B cell (primary cell): Measurements from ENCODE around the gene PHF21A. TPM values are rescaled to one million over a fixed set of nuclear protein-coding genes. Genes with fewer than 3 reads are reported as not detected.

ENCODE experiments used
- ATAC-seq: fragments of 200-7000 bp; cut with Tn5 transposase; one replicate; pipeline ENCODE4 v1.10.0; 2021; ENCODE audit warnings: low read depth, mild to moderate bottlenecking, moderate number of reproducible peaks, moderate library complexity
- CTCF ChIA-PET: fragments of 350-600 bp; sonication (Branson Sonifier 250); formaldehyde crosslinking; loops from one replicate; lab custom pipeline; 2021; ENCODE audit warnings: antibody characterized with exemption, inconsistent platforms; lab: Charles Lee
- POLR2A ChIA-PET: fragments of 350-600 bp; sonication (Branson Sonifier 250); formaldehyde crosslinking; loops from one replicate; lab custom pipeline; 2021; ENCODE audit warnings: antibody characterized with exemption; lab: Charles Lee
- DNase-seq: peaks from one replicate; pipeline ENCODE4 v3.0.0; 2013
- H2AFZ ChIP-seq: 2 replicates; pipeline ENCODE4 v1.6.1; 2012; ENCODE audit warnings: mild to moderate bottlenecking, low read depth, low read length; ENCODE audit not compliant: insufficient read depth, poor library complexity, severe bottlenecking
- H3K27ac ChIP-seq, 2 donors: 1 replicate in 1 of 2; 2 replicates in 1 of 2; pipeline ENCODE4 v1.5.1; 2012 to 2013; ENCODE audit warnings: low read length in 2 of 2, mild to moderate bottlenecking in 2 of 2, moderate library complexity in 1 of 2
- H3K27me3 ChIP-seq, 4 experiments: fragments of 200-600 bp in 1 of 4; sonication (generic) in 1 of 4; replicated peaks in 1 of 4; 1 replicate in 2 of 4; 2 replicates in 2 of 4; pipeline versions ENCODE4 v1.6.1 to v1.7.0; 2013 to 2016; ENCODE audit warnings: low read length in 3 of 4, mild to moderate bottlenecking in 2 of 4, mixed read lengths in 1 of 4, moderate library complexity in 1 of 4; ENCODE audit not compliant: insufficient read depth in 4 of 4, control insufficient read depth in 3 of 4; ENCODE audit errors: control extremely low read depth in 1 of 4
- H3K36me3 ChIP-seq, 2 experiments: replicated peaks in 1 of 2; 1 replicate in 1 of 2; 2 replicates in 1 of 2; pipeline versions ENCODE4 v1.6.1 to v1.7.1; 2013; ENCODE audit warnings: low read length in 1 of 2; ENCODE audit not compliant: insufficient read depth in 2 of 2, control insufficient read depth in 1 of 2; ENCODE audit errors: control extremely low read depth in 1 of 2, extremely low read depth in 1 of 2
- H3K4me1 ChIP-seq, 2 donors: fragments of 200-600 bp in 1 of 2; sonication (generic) in 1 of 2; 1 replicate in 1 of 2; 2 replicates in 1 of 2; pipeline versions ENCODE4 v1.5.1 to v1.6.1; 2013 to 2017; ENCODE audit warnings: low read length in 2 of 2; ENCODE audit not compliant: control insufficient read depth in 2 of 2, insufficient read depth in 2 of 2
- H3K4me2 ChIP-seq: replicated peaks from 2 replicates; pipeline ENCODE3; 2012; ENCODE audit warnings: mild to moderate bottlenecking, low read depth, low read length; ENCODE audit not compliant: poor library complexity, severe bottlenecking
- H3K4me3 ChIP-seq, 5 experiments: fragments of 200-600 bp in 1 of 5; sonication (generic) in 1 of 5; 1 replicate in 3 of 5; 2 replicates in 2 of 5; pipeline versions ENCODE4 v1.5.1 to v1.7.0; 2011 to 2016; ENCODE audit warnings: low read length in 4 of 5, mild to moderate bottlenecking in 4 of 5, low read depth in 2 of 5, control low read depth in 1 of 5, moderate library complexity in 1 of 5; ENCODE audit not compliant: insufficient read depth in 1 of 5; ENCODE audit errors: control extremely low read depth in 1 of 5, extremely low read depth in 1 of 5
- H3K79me2 ChIP-seq: fragments of 200-600 bp; sonication (generic); one replicate; pipeline ENCODE4 v1.6.0; 2016; ENCODE audit warnings: low read length; ENCODE audit not compliant: control insufficient read depth, insufficient read depth
- H3K9ac ChIP-seq: fragments of 200-600 bp; sonication (generic); 2 replicates; pipeline ENCODE4 v1.6.1; 2017; ENCODE audit warnings: mild to moderate bottlenecking, low read length, moderate library complexity
- H3K9me3 ChIP-seq, 3 donors: one replicate each; pipeline versions ENCODE4 v1.6.1 to v1.7.1; 2013; ENCODE audit warnings: low read length in 2 of 3; ENCODE audit not compliant: control insufficient read depth in 2 of 3, insufficient read depth in 1 of 3; ENCODE audit errors: control extremely low read depth in 1 of 3
- H4K20me1 ChIP-seq: 2 replicates; pipeline ENCODE4 v1.6.0; 2012; ENCODE audit warnings: mild to moderate bottlenecking, low read length; ENCODE audit not compliant: insufficient read depth, control insufficient read depth, poor library complexity, severe bottlenecking
- H3K27ac Mint-ChIP-seq: one replicate; pipeline ENCODE4 v1.8.0; 2021; ENCODE audit warnings: mixed read lengths
- H3K27me3 Mint-ChIP-seq: one replicate; pipeline ENCODE4 v1.8.0; 2021; ENCODE audit warnings: mixed read lengths
- H3K4me1 Mint-ChIP-seq: one replicate; pipeline ENCODE4 v1.8.0; 2021; ENCODE audit warnings: mixed read lengths
- H3K4me3 Mint-ChIP-seq: one replicate; pipeline ENCODE4 v1.8.0; 2021; ENCODE audit warnings: mixed read lengths
- H3K9me3 Mint-ChIP-seq: one replicate; pipeline ENCODE4 v1.8.0; 2022; ENCODE audit warnings: mixed read lengths; ENCODE audit not compliant: insufficient read depth
- CTCF ChIP-seq: fragments of 200-600 bp; IDR thresholded peaks from one replicate; pipeline ENCODE4 v1.8.0; 2022; ENCODE audit warnings: antibody characterized with exemption, mild to moderate bottlenecking
- EZH2 ChIP-seq: IDR thresholded peaks from 2 replicates; pipeline ENCODE4 v1.6.1; 2012; ENCODE audit warnings: borderline replicate concordance, low read depth, mild to moderate bottlenecking, moderate library complexity, low read length; ENCODE audit not compliant: insufficient read depth, poor library complexity, severe bottlenecking
- WGBS: methylation state at CpG from one replicate; pipeline ENCODE4 v1.1.5; 2013; ENCODE audit warnings: missing lambda C conversion rate; ENCODE audit not compliant: insufficient coverage; 5-methylcytosine and 5-hydroxymethylcytosine counted together
- intact Hi-C: fragments of 100-400 bp; cut with micrococcal nuclease; formaldehyde crosslinking; loops from one replicate; pipeline ENCODE4 v1.10.0; 2022
- polyA plus RNA-seq: library from polyadenylated mRNA; depleted of rRNA; stranded (reverse); fragments of >200 nt; gene quantifications from 2 replicates; pipeline ENCODE4 v1.2.3, GENCODE V29; 2012
- total RNA-seq, 2 donors: library from RNA; stranded (reverse); fragments of 120-200 nt in 1 of 2; gene quantifications; 1 replicate in 1 of 2; 2 replicates in 1 of 2; pipeline versions ENCODE4 v1.2.3 to v1.2.4, GENCODE V29; 2013 to 2022

The PHF21A gene
- total and polyA plus RNA-seq, 2 donors (not counting 1 experiment from before 2014, with no cell fraction given) = 41.9 to 103 TPM

- Histone ChIP-seq H3K4me1 (peaks cover 4% of the 10 kb centered on the region in 2 donors), H3K27me3 (no peaks in the 10 kb centered on the region), H3K9me3 (no peaks in the 10 kb centered on the region), H2AFZ (no peak overlapping the region), H3K79me2 (no peaks in the 10 kb centered on the region), H3K27ac (no peak overlapping the region), H3K36me3 (no peaks in the 10 kb centered on the region), H4K20me1 (no peaks in the 10 kb centered on the region), H3K9ac (no peak overlapping the region), H3K4me2 (no peak overlapping the region), H3K4me3 (no peak overlapping the region)
- ChIA-PET POLR2A (no interaction called here), CTCF (interaction anchor here (0.7 kb wide), 1 partner anchor 13 kb away, joined by 4 read pairs; no protein-coding TSS in a partner anchor)
- ATAC-seq = no peak
- Mint-ChIP-seq H3K27me3 (no peaks in the 10 kb centered on the region), H3K27ac (no peak overlapping the region), H3K4me3 (no peak overlapping the region), H3K4me1 (peaks cover 4% of the 10 kb centered on the region), H3K9me3 (no peaks in the 10 kb centered on the region)
- 82% methylated on average over 1 of the region's 2 CpGs for WGBS
- no peak for TF ChIP-seq CTCF
- no peak for TF ChIP-seq EZH2
- DNase-seq = no peak
- intact Hi-C loops = no loop called here
Observed at GRCh38 chr11:46129133-46129532, 7.9 kb upstream of the PHF21A start.

- H3K4me2 ChIP-seq = no peak overlapping the region
- H3K9me3 ChIP-seq = no peaks in the 10 kb centered on the region
- Mint-ChIP-seq H3K4me1 (peaks cover 7% of the 10 kb centered on the region), H3K27ac (no peak overlapping the region), H3K9me3 (no peaks in the 10 kb centered on the region), H3K4me3 (no peak overlapping the region), H3K27me3 (no peaks in the 10 kb centered on the region)
- ATAC-seq = peak; percentile 66
- intact Hi-C loops = no loop called here
- H3K36me3 ChIP-seq = no peaks in the 10 kb centered on the region
- H4K20me1 ChIP-seq = no peaks in the 10 kb centered on the region
- TF ChIP-seq EZH2 (no peak), CTCF (no peak)
- ChIA-PET CTCF (no interaction called here), POLR2A (no interaction called here)
- H3K4me3 ChIP-seq = no peak overlapping the region
- H2AFZ ChIP-seq = peak overlapping the region; percentile 2
- H3K4me1 ChIP-seq = peaks cover 8% of the 10 kb centered on the region in 2 donors
- no peaks in the 10 kb centered on the region for H3K27me3 ChIP-seq
- no peak overlapping the region for H3K27ac ChIP-seq
- 32% methylated on average over 4 of the region's 5 CpGs for WGBS
- no peaks in the 10 kb centered on the region for H3K79me2 ChIP-seq
- H3K9ac ChIP-seq = no peak overlapping the region
- DNase-seq = peak; percentile 34
Observed at GRCh38 chr11:46127150-46127638, 5.9 kb upstream of the PHF21A start.
